ENCODE data around the gene GOLM1.
A peak's percentile ranks its signal among the peaks of the same experiment; 100 is the strongest.
"Not testable (repeated sequence)": the region's sequence is repeated elsewhere in the genome, so short reads cannot be mapped to it uniquely, and the experiment has no call there.

The GOLM1 gene

GRCh38 chr9:86098824-86099700 lies at the start of gene GOLM1:
GOLM1 (minus strand) TSS chr9:86099558; CDS start chr9:86079320, 20,238 bp downstream.
- DNase-seq: peak in 1 of 2 experiments; percentile 64

- not testable (repeated sequence) for DNase-seq
Observed at GRCh38 chr9:86146671-86147070, 47.3 kb upstream of the GOLM1 start.

- DNase-seq: not testable (repeated sequence)
Observed at GRCh38 chr9:86145960-86146359, 46.6 kb upstream of the GOLM1 start.

- no peak for DNase-seq
Observed at GRCh38 chr9:86142973-86143372, 43.6 kb upstream of the GOLM1 start.

GRCh38 chr9:86141843-86142242 lies 42.5 kb upstream of the GOLM1 start:
- no peak for DNase-seq

GRCh38 chr9:86135371-86135770 lies 36.0 kb upstream of the GOLM1 start:
- no peak for DNase-seq

GRCh38 chr9:86134361-86134760 lies 35.0 kb upstream of the GOLM1 start:
- DNase-seq: no peak

GRCh38 chr9:86128235-86128822 lies 29.0 kb upstream of the GOLM1 start:
- DNase-seq: no peak

- DNase-seq: peak in 1 of 2 experiments; percentile 54
Observed at GRCh38 chr9:86126998-86127972, 27.9 kb upstream of the GOLM1 start.

GRCh38 chr9:86122311-86122710 lies 23.0 kb upstream of the GOLM1 start:
- no peak for DNase-seq

- DNase-seq: no peak
Observed at GRCh38 chr9:86119457-86119856, 20.1 kb upstream of the GOLM1 start.

- no peak for DNase-seq
Observed at GRCh38 chr9:86116425-86116824, 17.1 kb upstream of the GOLM1 start.

GRCh38 chr9:86115886-86116285 lies 16.5 kb upstream of the GOLM1 start:
- DNase-seq: no peak

- no peak for DNase-seq
Observed at GRCh38 chr9:86112057-86112456, 12.7 kb upstream of the GOLM1 start.

- no peak for DNase-seq
Observed at GRCh38 chr9:86102626-86103025, 3.3 kb upstream of the GOLM1 start.

GRCh38 chr9:86099701-86100364 lies 475 bp upstream of the GOLM1 start:
- peak; percentile 19 to 64 for DNase-seq

GRCh38 chr9:86097510-86098224 lies 1.7 kb downstream of the GOLM1 start:
- no peak for DNase-seq

GRCh38 chr9:86096386-86096785 lies 3.0 kb downstream of the GOLM1 start:
- DNase-seq: no peak

GRCh38 chr9:86093788-86094555 lies 5.4 kb downstream of the GOLM1 start:
- DNase-seq: no peak

- no peak for DNase-seq
Observed at GRCh38 chr9:86091477-86091876, 7.9 kb downstream of the GOLM1 start.

GRCh38 chr9:86082870-86083269 lies 16.5 kb downstream of the GOLM1 start:
- DNase-seq: no peak

Data from SW 1271 (cell line).